ENCODE data around the gene MOV10.

- TF ChIP-seq EZH2 (optimal IDR thresholded peaks at IDR 0.05; ENCODE audit: low read depth, low read length) (no peak), CTCF (IDR thresholded peaks at IDR 0.05; ENCODE audit: low read length) (no peak), EZH2phosphoT487 (IDR thresholded peaks at IDR 0.05; ENCODE audit: low read length) (no peak)
These were observed 2.1 kb downstream of the MOV10 start for GRCh38 chr1:112676543-112676942.
